T-helper 17 cell (primary cell): ENCODE data around the gene FADS6. TPM values are rescaled to one million over a fixed set of nuclear protein-coding genes. Genes with fewer than 3 reads are reported as not detected.
"Not testable (repeated sequence)": the region's sequence is repeated elsewhere in the genome, so short reads cannot be mapped to it uniquely, and the experiment has no call there.

Source experiments
- ATAC-seq: fragments of 150-1000 bp; cut with Tn5 transposase; 2 replicates; pipeline ENCODE4 v1.10.0; 2021; ENCODE audit warnings: mild to moderate bottlenecking, moderate library complexity
- DNase-seq, 3 donors: peaks; one replicate each; pipeline versions ENCODE4 v3.0.0 to v3.0.0-alpha.2; 2020 to 2021
- H3K9me3 ChIP-seq: one replicate; pipeline ENCODE4 v1.7.0; 2013; ENCODE audit warnings: low read length, mild to moderate bottlenecking; ENCODE audit not compliant: control insufficient read depth, poor library complexity, severe bottlenecking
- H3K27ac Mint-ChIP-seq: one replicate; pipeline ENCODE4 v1.8.0; 2022; ENCODE audit warnings: mild to moderate bottlenecking, moderate library complexity, mixed read lengths
- H3K27me3 Mint-ChIP-seq: one replicate; pipeline ENCODE4 v1.8.0; 2022; ENCODE audit warnings: mixed read lengths
- H3K36me3 Mint-ChIP-seq: one replicate; pipeline ENCODE4 v1.8.0; 2022; ENCODE audit warnings: low read depth, mixed read lengths
- H3K4me1 Mint-ChIP-seq: one replicate; pipeline ENCODE4 v1.8.0; 2022; ENCODE audit warnings: mild to moderate bottlenecking, mixed read lengths
- H3K4me3 Mint-ChIP-seq: one replicate; pipeline ENCODE4 v1.8.0; 2022; ENCODE audit warnings: mild to moderate bottlenecking, moderate library complexity, mixed read lengths
- total RNA-seq, 4 donors: library from RNA in 2 of 4; stranded (reverse) in 2 of 4; gene quantifications; one replicate each; pipeline ENCODE4 v1.2.3 and lab custom pipeline; 2022 to 2026

Gene FADS6
- total RNA-seq, 2 donors from 2014 or later: not detected

DNA sequence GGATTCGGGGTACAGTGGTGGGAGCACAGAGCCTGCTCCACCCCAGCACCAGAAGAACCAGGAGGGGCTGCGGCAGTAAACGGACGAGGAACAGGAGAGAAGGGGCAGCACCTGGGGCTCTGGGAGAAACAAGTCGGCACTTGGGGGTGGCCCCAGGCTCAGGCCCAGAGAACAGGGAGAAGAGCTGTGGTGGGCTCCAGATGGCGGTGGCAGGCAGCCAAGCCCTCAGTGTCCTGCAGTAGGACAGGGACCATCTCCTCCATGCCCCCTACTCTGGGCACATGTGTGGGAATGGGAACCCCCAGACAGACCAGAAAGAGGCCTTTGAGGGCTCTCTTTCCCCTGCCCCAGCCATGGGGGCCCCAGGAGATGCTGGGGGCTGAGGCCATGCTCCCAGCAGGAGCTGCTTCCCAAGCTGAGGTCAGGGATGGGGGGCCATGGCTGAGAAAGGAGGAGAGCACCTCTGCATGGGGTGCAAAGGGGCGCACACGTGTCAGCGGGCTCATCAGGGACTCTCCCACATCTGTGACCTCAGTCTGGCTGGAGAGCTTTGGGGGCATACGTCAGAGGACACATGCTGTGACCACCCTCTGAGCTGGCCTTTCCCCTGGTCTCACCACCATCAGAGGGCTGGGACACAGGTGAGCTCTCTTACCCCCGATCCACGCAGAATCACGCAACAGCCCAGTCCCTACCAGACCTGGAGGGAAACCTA lies 22.9 kb upstream of the FADS6 start:
- H3K27me3 Mint-ChIP-seq: peaks cover 31% of the 10 kb centered on the region
- no peaks in the 10 kb centered on the region for H3K36me3 Mint-ChIP-seq
- no peak overlapping the region for H3K27ac Mint-ChIP-seq
- no peak for DNase-seq
- no peak overlapping the region for H3K4me3 Mint-ChIP-seq
- no peaks in the 10 kb centered on the region for H3K9me3 ChIP-seq
- peaks cover 2% of the 10 kb centered on the region for H3K4me1 Mint-ChIP-seq
- no peak for ATAC-seq

GRCh38 chr17:74911423-74911822 lies 18.0 kb upstream of the FADS6 start:
- H3K4me3 Mint-ChIP-seq, ATAC-seq: not testable (repeated sequence)

DNA sequence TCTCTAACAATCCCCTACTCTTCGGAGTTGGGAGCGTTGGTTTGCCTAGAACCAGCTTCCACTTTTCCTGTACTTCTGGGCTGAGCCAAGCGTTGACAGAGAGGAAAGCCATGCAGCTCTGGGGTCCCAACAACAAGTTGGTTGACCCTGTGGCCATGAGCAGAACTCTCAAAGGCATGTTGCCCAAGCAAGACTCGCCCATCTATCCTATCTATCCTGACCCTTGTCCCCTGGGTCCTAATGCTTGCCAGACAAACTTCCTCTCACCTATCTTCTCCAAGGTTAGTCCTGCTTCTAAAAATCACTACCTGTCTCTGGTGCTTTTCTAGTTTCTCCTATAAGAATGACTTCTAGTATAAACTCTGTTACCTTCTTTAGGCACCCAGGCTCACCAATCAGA lies 15.7 kb upstream of the FADS6 start:
- H3K27ac Mint-ChIP-seq, H3K4me1 Mint-ChIP-seq, H3K27me3 Mint-ChIP-seq, H3K4me3 Mint-ChIP-seq, H3K9me3 ChIP-seq, ATAC-seq, H3K36me3 Mint-ChIP-seq, DNase-seq: not testable (repeated sequence)

More at GRCh38 chr17:74911423-74911822, 18.0 kb upstream of the FADS6 start:
- not testable (repeated sequence) for H3K9me3 ChIP-seq, H3K36me3 Mint-ChIP-seq, H3K4me1 Mint-ChIP-seq, H3K27ac Mint-ChIP-seq, DNase-seq
- H3K27me3 Mint-ChIP-seq: peaks cover 13% of the 10 kb centered on the region

GRCh38 chr17:74907012-74907411 lies 13.6 kb upstream of the FADS6 start:
- Mint-ChIP-seq H3K4me1 (peaks cover 4% of the 10 kb centered on the region), H3K36me3 (no peaks in the 10 kb centered on the region), H3K27ac (no peak overlapping the region), H3K4me3 (no peak overlapping the region), H3K27me3 (peaks cover 16% of the 10 kb centered on the region)
- no peak for ATAC-seq
- no peak for DNase-seq
- no peaks in the 10 kb centered on the region for H3K9me3 ChIP-seq

DNA sequence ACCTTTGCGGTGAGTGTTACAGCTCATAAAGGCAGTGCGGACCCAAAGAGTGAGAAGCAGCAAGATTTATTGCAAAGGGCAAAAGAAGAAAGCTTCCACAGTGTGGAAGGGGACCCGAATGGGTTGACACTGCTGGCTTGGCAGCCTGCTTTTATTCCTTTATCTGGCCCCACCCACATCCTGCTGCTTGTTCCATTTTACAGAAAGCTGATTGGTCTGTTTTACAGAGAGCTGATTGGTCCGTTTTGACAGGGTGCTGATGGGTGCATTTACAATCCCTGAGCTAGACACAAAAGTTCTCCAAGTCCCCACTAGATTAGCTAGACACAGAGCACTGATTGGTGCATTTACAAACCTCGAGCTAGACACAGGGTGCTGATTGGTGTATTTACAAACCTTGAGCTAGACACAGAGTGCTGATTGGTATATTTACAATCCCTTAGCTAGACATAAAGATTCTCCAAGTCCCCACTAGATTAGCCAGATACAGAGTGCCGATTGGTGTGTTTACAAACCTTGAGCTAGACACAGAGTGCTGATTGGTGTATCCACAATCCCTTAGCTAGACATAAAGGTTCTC lies 12.9 kb upstream of the FADS6 start:
- not testable (repeated sequence) for H3K36me3 Mint-ChIP-seq, ATAC-seq, H3K9me3 ChIP-seq, DNase-seq, H3K4me1 Mint-ChIP-seq, H3K4me3 Mint-ChIP-seq, H3K27ac Mint-ChIP-seq
- peaks cover 21% of the 10 kb centered on the region for H3K27me3 Mint-ChIP-seq

GRCh38 chr17:74904687-74905409 lies 11.4 kb upstream of the FADS6 start:
- Mint-ChIP-seq H3K4me3 (no peak overlapping the region), H3K27ac (no peak overlapping the region), H3K27me3 (peaks cover 34% of the 10 kb centered on the region), H3K36me3 (no peaks in the 10 kb centered on the region), H3K4me1 (peaks cover 4% of the 10 kb centered on the region)
- H3K9me3 ChIP-seq: no peaks in the 10 kb centered on the region
- ATAC-seq (no peak), DNase-seq (no peak)

DNA sequence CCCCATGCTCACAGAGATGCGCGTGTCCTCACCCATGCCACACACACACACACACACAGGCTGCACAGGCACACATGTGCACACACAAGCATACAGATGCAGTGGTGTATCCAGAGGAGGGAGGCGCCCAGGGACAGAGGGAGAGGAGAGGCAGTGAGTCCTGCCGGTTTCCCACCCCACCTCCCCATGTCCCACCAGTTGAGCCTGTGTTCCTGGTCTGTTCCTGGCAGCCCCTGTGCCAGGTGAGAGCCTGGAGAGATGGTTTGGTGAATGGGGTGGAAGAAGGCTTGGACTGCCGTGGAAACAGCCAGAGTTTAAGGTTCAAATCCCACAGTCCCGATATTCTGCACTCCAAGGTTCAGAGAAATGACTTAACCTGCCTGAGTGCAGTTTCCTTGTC lies 10.2 kb upstream of the FADS6 start:
- no peak for DNase-seq
- Mint-ChIP-seq H3K36me3 (no peaks in the 10 kb centered on the region), H3K4me3 (no peak overlapping the region), H3K27me3 (peaks cover 29% of the 10 kb centered on the region), H3K4me1 (peaks cover 4% of the 10 kb centered on the region), H3K27ac (peak overlapping the region; percentile 19)
- H3K9me3 ChIP-seq: no peaks in the 10 kb centered on the region
- no peak for ATAC-seq

GRCh38 chr17:74903034-74903433 lies 9.6 kb upstream of the FADS6 start:
- Mint-ChIP-seq H3K36me3 (no peaks in the 10 kb centered on the region), H3K27ac (no peak overlapping the region), H3K4me3 (no peak overlapping the region), H3K27me3 (peaks cover 29% of the 10 kb centered on the region), H3K4me1 (no peaks in the 10 kb centered on the region)
- DNase-seq (no peak), ATAC-seq (no peak)
- H3K9me3 ChIP-seq: no peaks in the 10 kb centered on the region

DNA sequence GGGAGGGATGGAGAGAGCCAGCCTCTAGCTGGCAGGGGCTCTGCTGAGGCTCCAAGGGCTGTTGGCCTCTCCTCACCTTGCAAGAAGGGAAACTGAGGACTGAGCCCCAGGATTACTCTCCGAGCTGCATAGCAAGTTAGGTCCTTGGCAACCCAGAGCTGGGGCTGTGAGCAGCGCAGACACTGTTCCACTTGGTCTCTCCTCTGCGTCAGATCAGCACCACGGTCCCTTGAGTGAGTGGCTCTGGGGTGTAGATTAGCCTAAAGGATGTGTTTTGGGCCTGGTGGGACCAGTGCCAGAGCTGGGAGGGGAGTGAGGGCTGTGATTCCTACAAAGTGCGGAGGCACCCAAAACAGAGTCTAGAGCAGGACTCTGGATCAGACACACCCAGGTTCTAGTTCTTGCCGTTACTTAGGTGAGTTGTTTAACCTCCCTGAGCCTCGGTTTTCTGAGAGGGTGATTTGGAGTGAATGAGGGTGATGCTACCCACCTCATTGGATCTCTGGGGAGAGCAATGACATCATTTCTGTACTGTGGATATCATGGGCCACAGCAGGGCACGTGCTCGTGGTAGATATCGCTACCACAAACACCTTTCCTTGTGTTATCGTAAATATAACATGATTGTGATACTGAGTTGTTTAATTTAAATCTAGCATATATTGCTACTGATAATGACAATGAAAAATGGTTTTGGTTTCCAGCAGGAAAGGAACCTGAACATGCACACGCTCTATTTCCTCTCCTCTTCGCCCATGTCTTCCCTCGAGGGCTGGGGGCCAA lies 8.1 kb upstream of the FADS6 start:
- no peak for ATAC-seq
- Mint-ChIP-seq H3K27me3 (peaks cover 34% of the 10 kb centered on the region), H3K4me3 (no peak overlapping the region), H3K36me3 (peaks cover under 1% of the 10 kb centered on the region), H3K27ac (no peak overlapping the region), H3K4me1 (peaks cover under 1% of the 10 kb centered on the region)
- no peaks in the 10 kb centered on the region for H3K9me3 ChIP-seq
- no peak for DNase-seq

- peaks cover 4% of the 10 kb centered on the region for H3K36me3 Mint-ChIP-seq
These were observed 6.8 kb upstream of the FADS6 start for GRCh38 chr17:74900208-74900607.

GRCh38 chr17:74898376-74898946 lies 5.0 kb upstream of the FADS6 start:
- Mint-ChIP-seq H3K27ac (no peak overlapping the region), H3K36me3 (peaks cover 6% of the 10 kb centered on the region), H3K4me3 (no peak overlapping the region), H3K27me3 (peaks cover 57% of the 10 kb centered on the region), H3K4me1 (peaks cover 6% of the 10 kb centered on the region)
- H3K9me3 ChIP-seq: no peaks in the 10 kb centered on the region
- no peak for DNase-seq
- no peak for ATAC-seq

More at GRCh38 chr17:74900208-74900607, 6.8 kb upstream of the FADS6 start:
- Mint-ChIP-seq H3K27me3 (peaks cover 46% of the 10 kb centered on the region), H3K4me1 (peaks cover 4% of the 10 kb centered on the region), H3K4me3 (no peak overlapping the region), H3K27ac (no peak overlapping the region)
- H3K9me3 ChIP-seq: no peaks in the 10 kb centered on the region
- no peak for DNase-seq
- no peak for ATAC-seq

DNA sequence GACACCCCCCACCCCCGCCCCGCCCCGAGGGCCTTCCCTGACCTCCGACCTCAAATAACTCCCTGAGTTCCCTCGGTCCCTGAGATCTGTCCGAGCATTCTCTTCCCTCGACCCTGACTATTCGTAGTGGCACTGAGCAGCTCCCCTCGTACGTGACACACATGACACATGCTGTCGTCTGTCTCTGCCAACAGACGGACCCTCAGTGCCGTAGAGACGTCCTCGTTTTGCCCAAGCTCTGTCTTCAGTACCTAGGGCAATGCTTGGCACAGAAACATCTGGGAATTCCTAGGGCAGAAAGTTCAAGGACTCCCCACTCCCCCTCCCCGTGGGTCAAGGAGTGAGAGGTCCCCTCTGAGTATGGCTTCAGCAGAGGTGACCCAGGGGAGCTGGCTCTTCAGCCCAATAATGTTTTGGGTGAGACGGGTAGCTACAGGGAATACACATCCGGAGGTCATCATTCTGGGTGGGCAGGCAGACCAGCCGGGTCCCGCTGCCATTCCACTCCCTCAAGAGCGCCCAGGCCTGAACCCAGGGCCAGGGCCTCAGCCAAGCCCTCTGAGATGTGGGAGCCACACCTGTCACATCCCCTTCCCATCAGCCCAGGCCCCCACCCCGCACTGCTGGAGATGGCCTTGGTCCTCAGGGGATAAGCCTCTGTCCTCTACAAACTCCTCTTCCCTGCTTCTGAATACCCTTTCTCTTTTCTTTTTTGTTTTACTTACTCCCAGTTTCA lies 671 bp upstream of the FADS6 start:
- H3K36me3 Mint-ChIP-seq: peaks cover 8% of the 10 kb centered on the region
- ATAC-seq: no peak
- DNase-seq: no peak
- peaks cover 8% of the 10 kb centered on the region for H3K4me1 Mint-ChIP-seq
- peaks cover 32% of the 10 kb centered on the region for H3K27me3 Mint-ChIP-seq
- H3K4me3 Mint-ChIP-seq: peak overlapping the region; percentile 84
- no peaks in the 10 kb centered on the region for H3K9me3 ChIP-seq
- no peak overlapping the region for H3K27ac Mint-ChIP-seq
